ENCODE data around the gene BRIP1.
"Not testable (repeated sequence)": the region's sequence is repeated elsewhere in the genome, so short reads cannot be mapped to it uniquely, and the experiment has no call there.

BRIP1 gene

GRCh38 chr17:61862975-61863800 is at the start of gene BRIP1:
Gene BRIP1 (minus strand): TSS chr17:61863528. CDS start chr17:61861539, 1,989 bp downstream.
- peak; percentile 61 for DNase-seq (ENCODE audit: low read depth, low spot score)
- peak within 1 kb of the TSS; percentile 59 for H3K27ac ChIP-seq

- DNase-seq (ENCODE audit: low read depth, low spot score): no peak
These were observed 45.1 kb upstream of the BRIP1 start for GRCh38 chr17:61908292-61909037.

GRCh38 chr17:61907361-61907760 is 44.0 kb upstream of the BRIP1 start:
- H3K27ac ChIP-seq: no peak overlapping the region
- DNase-seq (ENCODE audit: low read depth, low spot score): no peak

More at GRCh38 chr17:61908292-61909037, 45.1 kb upstream of the BRIP1 start:
- no peak overlapping the region for H3K27ac ChIP-seq

GRCh38 chr17:61904094-61904710 is 40.9 kb upstream of the BRIP1 start:
- H3K27ac ChIP-seq: no peak overlapping the region
- DNase-seq (ENCODE audit: low read depth, low spot score): no peak

- H3K27ac ChIP-seq: no peak overlapping the region
- DNase-seq (ENCODE audit: low read depth, low spot score): no peak
These were observed 39.9 kb upstream of the BRIP1 start for GRCh38 chr17:61903251-61903650.

- no peak overlapping the region for H3K27ac ChIP-seq
- no peak for DNase-seq (ENCODE audit: low read depth, low spot score)
These were observed 34.3 kb upstream of the BRIP1 start for GRCh38 chr17:61897548-61898180.

GRCh38 chr17:61895391-61895790 is 32.1 kb upstream of the BRIP1 start:
- no peak for DNase-seq (ENCODE audit: low read depth, low spot score)
- H3K27ac ChIP-seq: no peak overlapping the region

GRCh38 chr17:61894310-61894709 is 31.0 kb upstream of the BRIP1 start:
- H3K27ac ChIP-seq; DNase-seq (ENCODE audit: low read depth, low spot score): not testable (repeated sequence)

- not testable (repeated sequence) for DNase-seq (ENCODE audit: low read depth, low spot score)
These were observed 24.4 kb upstream of the BRIP1 start for GRCh38 chr17:61887733-61888132.

GRCh38 chr17:61885865-61886264 is 22.5 kb upstream of the BRIP1 start:
- not testable (repeated sequence) for H3K27ac ChIP-seq; DNase-seq (ENCODE audit: low read depth, low spot score)

More at GRCh38 chr17:61887733-61888132, 24.4 kb upstream of the BRIP1 start:
- not testable (repeated sequence) for H3K27ac ChIP-seq

- H3K27ac ChIP-seq: no peak overlapping the region
- no peak for DNase-seq (ENCODE audit: low read depth, low spot score)
These were observed 21.5 kb upstream of the BRIP1 start for GRCh38 chr17:61884864-61885263.

GRCh38 chr17:61880589-61881102 is 17.3 kb upstream of the BRIP1 start:
- no peak overlapping the region for H3K27ac ChIP-seq
- no peak for DNase-seq (ENCODE audit: low read depth, low spot score)

- DNase-seq (ENCODE audit: low read depth, low spot score): no peak
- H3K27ac ChIP-seq: no peak overlapping the region
These were observed 15.8 kb upstream of the BRIP1 start for GRCh38 chr17:61878984-61879612.

GRCh38 chr17:61878520-61878919 is 15.2 kb upstream of the BRIP1 start:
- no peak overlapping the region for H3K27ac ChIP-seq
- DNase-seq (ENCODE audit: low read depth, low spot score): no peak

GRCh38 chr17:61877837-61878236 is 14.5 kb upstream of the BRIP1 start:
- no peak overlapping the region for H3K27ac ChIP-seq
- DNase-seq (ENCODE audit: low read depth, low spot score): no peak

GRCh38 chr17:61875804-61876203 is 12.5 kb upstream of the BRIP1 start:
- H3K27ac ChIP-seq: no peak overlapping the region
- no peak for DNase-seq (ENCODE audit: low read depth, low spot score)

- no peak for DNase-seq (ENCODE audit: low read depth, low spot score)
- no peak overlapping the region for H3K27ac ChIP-seq
These were observed 12.0 kb upstream of the BRIP1 start for GRCh38 chr17:61875285-61875684.

- H3K27ac ChIP-seq: no peak overlapping the region
- no peak for DNase-seq (ENCODE audit: low read depth, low spot score)
These were observed 10.7 kb upstream of the BRIP1 start for GRCh38 chr17:61874075-61874474.

- no peak overlapping the region for H3K27ac ChIP-seq
- DNase-seq (ENCODE audit: low read depth, low spot score): no peak
These were observed 8.8 kb upstream of the BRIP1 start for GRCh38 chr17:61872099-61872498.

GRCh38 chr17:61869138-61869537 is 5.8 kb upstream of the BRIP1 start:
- no peak for DNase-seq (ENCODE audit: low read depth, low spot score)
- no peak overlapping the region for H3K27ac ChIP-seq
